SK-N-MC (cell line): ENCODE results near the gene ASTN2.

Source experiments
- DNase-seq: peaks from one replicate; pipeline ENCODE4 v3.0.0-alpha.2; 2011; ENCODE audit warnings: low read depth, low spot score
- H3K27ac ChIP-seq: fragments of 200-600 bp; sonication (generic); 2 replicates; pipeline ENCODE4 v1.5.1; 2016; ENCODE audit warnings: mixed run types
- H3K36me3 ChIP-seq: fragments of 200-600 bp; sonication (generic); 2 replicates; pipeline ENCODE4 v1.6.1; 2017; ENCODE audit warnings: antibody characterized with exemption, low read length, mixed read lengths; ENCODE audit not compliant: insufficient read depth
- H3K4me3 ChIP-seq: fragments of 200-600 bp; sonication (generic); 2 replicates; pipeline ENCODE4 v1.5.1; 2016
- H3K9ac ChIP-seq: fragments of 200-600 bp; sonication (generic); 2 replicates; pipeline ENCODE4 v1.8.0; 2017; ENCODE audit warnings: mixed run types, mixed read lengths; ENCODE audit not compliant: insufficient read length
- H3K9me3 ChIP-seq: fragments of 200-600 bp; sonication (generic); 2 replicates; pipeline ENCODE4 v1.6.1; 2017; ENCODE audit warnings: low read depth, mild to moderate bottlenecking, antibody characterized with exemption, low read length, moderate library complexity, mixed read lengths
- EZH2 ChIP-seq: fragments of 200-600 bp; sonication (generic); IDR thresholded peaks from one replicate; pipeline ENCODE4 v1.6.1; 2017; ENCODE audit warnings: antibody characterized with exemption
- FOXP2 ChIP-seq: optimal IDR thresholded peaks from 2 replicates; pipeline ENCODE3; 2011; ENCODE audit warnings: mild to moderate bottlenecking, moderate library complexity; ENCODE audit not compliant: insufficient read depth; ENCODE audit errors: extremely low read length, control extremely low read depth
- POLR2AphosphoS5 ChIP-seq: IDR thresholded peaks from 2 replicates; pipeline ENCODE4 v1.6.1; 2012; ENCODE audit warnings: mild to moderate bottlenecking, low read depth, low read length, borderline replicate concordance

The ASTN2 gene

DNA sequence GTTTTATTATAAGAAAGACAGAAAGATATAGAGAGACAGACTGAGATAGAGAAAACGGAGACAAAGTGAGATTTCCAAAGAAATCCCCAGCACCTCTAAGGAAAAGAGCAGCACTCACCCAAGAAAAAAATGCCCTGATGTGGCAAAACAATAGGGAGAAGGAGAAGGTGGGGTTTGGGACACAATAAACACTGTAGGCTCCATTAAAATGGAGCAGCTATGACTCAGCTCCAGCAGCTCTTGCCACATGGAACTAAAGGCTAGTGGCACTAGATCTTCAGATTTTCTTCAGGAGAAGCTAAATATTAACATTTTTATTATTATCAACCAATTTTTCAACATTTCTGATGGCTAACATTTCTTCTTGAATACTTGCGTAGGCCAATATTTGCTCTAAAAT, 406.0 kb downstream of the ASTN2 start:
- no peaks in the 10 kb centered on the region for H3K36me3 ChIP-seq
- no peaks in the 10 kb centered on the region for H3K9me3 ChIP-seq
- H3K4me3 ChIP-seq: no peak overlapping the region
- no peak overlapping the region for H3K9ac ChIP-seq
- TF ChIP-seq POLR2AphosphoS5 (no peak), FOXP2 (no peak), EZH2 (no peak)
- H3K27ac ChIP-seq: no peak overlapping the region
- DNase-seq: no peak

DNA sequence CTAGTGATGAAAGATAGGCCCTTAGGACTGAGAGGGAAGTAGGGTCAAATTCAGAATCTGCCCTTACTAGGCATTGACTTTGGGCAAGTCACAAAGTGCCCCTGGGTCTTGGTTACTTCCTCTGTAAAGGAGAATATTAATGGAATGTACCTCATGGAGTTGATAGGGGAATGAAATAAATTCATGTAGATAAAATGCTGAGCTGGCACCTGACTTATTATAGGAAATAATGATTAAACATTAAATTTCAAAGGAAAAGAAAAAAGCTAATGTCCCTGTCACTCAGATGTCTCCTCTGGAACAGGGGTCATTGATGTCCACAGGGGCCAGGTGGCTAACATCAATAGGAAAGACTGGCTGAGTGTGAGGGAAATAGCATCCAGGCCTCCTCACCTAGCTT, 406.4 kb downstream of the ASTN2 start:
- Histone ChIP-seq H3K9ac (no peak overlapping the region), H3K36me3 (no peaks in the 10 kb centered on the region), H3K9me3 (no peaks in the 10 kb centered on the region), H3K27ac (no peak overlapping the region), H3K4me3 (no peak overlapping the region)
- no peak for DNase-seq
- TF ChIP-seq EZH2: no peak
- TF ChIP-seq FOXP2: no peak
- TF ChIP-seq POLR2AphosphoS5: no peak

DNA sequence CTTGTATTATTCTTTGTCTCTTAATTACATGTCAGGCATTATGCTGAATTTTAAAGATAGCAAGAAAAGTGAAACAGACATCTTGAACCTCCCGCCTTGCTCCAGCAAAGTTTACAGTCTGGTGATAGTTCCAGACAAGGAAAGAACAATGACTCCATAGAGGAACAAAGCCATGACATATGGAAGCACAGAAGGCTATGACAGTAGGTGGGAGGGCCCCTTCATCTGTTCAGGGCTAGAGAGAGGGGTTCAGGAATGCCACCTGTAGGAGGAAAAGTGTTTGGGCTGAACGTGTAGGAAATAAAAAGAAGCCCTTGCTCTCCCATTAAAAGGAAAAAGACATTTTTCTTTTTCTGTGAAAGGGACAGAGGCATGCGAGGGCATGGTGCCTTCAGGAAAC, 412.2 kb downstream of the ASTN2 start:
- TF ChIP-seq EZH2: no peak
- no peak for TF ChIP-seq POLR2AphosphoS5
- no peak for TF ChIP-seq FOXP2
- H3K4me3 ChIP-seq: no peak overlapping the region
- no peak for DNase-seq
- H3K27ac ChIP-seq: no peak overlapping the region
- no peak overlapping the region for H3K9ac ChIP-seq
- no peaks in the 10 kb centered on the region for H3K9me3 ChIP-seq
- H3K36me3 ChIP-seq: no peaks in the 10 kb centered on the region

DNA sequence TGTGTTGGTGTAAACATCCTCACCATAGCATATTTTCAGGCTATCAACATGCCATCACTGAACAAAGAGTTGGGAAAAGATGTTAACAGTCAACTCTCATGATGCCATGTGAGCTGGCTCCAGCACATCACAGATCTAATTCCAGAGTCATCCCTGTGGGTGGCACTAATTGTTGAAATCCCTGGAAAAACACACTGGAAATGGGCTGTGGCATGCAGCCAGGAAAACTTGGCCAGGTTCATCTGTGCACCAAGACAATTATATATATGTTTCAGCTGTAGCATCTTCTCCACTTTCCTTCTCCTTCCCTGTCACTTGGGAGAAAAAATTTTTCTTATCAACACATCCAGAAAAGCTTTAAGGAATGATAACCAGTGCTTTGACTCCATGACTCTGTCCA, 414.0 kb downstream of the ASTN2 start:
- no peak for DNase-seq
- no peak overlapping the region for H3K27ac ChIP-seq
- TF ChIP-seq EZH2: no peak
- TF ChIP-seq POLR2AphosphoS5: no peak
- no peak for TF ChIP-seq FOXP2

DNA sequence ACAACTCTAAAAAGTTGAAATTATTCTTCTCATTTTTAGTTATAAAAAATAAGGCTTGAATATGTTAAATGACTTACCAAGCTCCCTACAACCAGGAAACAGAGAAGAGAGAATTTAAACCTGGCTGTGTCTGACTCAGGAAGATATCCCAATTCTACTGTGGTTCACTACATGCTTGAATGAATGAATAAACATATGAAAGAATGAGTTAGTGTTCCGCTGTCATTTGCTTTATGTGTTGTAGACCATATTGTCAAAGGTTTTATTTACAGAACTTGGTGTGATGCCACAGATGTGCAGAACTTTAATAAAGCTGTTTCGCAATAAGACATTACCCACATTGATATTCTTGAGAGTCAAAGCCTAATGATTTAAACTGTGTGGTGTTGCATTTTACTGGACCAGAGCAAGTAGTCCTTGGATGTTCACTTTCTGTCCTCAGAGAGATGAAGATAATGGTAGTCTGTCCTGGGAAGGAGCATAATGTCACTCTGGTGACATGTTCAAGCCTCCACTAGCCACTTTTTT, 414.6 kb downstream of the ASTN2 start:
- Histone ChIP-seq H3K36me3 (no peaks in the 10 kb centered on the region), H3K9me3 (no peaks in the 10 kb centered on the region), H3K4me3 (no peak overlapping the region), H3K27ac (no peak overlapping the region), H3K9ac (no peak overlapping the region)
- no peak for TF ChIP-seq POLR2AphosphoS5
- no peak for TF ChIP-seq EZH2
- no peak for TF ChIP-seq FOXP2
- DNase-seq: no peak

More for the DNA sequence above, 414.0 kb downstream of the ASTN2 start:
- Histone ChIP-seq H3K9me3 (no peaks in the 10 kb centered on the region), H3K4me3 (no peak overlapping the region), H3K9ac (no peak overlapping the region), H3K36me3 (no peaks in the 10 kb centered on the region)

DNA sequence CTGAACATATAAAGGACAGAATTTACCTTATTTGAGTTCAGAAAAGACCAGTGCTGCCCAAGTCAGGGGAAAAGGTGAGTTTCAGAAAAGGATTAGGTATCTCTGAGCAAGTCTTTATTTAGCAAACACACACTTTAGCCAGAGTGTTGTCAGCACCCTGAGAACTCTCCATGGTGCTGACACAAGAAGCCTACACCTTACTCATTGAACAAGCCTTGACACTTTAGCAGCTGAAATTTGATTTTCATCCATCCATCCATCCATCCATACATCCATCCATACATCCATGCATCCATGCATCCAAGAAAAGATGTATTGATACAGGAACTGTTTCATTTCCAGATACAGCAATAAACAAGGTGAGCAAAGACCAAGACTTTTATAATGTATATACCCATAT, 416.6 kb downstream of the ASTN2 start:
- Histone ChIP-seq H3K9me3 (no peaks in the 10 kb centered on the region), H3K36me3 (no peaks in the 10 kb centered on the region), H3K4me3 (no peak overlapping the region), H3K9ac (no peak overlapping the region), H3K27ac (no peak overlapping the region)
- DNase-seq: no peak
- TF ChIP-seq FOXP2: no peak
- TF ChIP-seq POLR2AphosphoS5: no peak
- no peak for TF ChIP-seq EZH2

DNA sequence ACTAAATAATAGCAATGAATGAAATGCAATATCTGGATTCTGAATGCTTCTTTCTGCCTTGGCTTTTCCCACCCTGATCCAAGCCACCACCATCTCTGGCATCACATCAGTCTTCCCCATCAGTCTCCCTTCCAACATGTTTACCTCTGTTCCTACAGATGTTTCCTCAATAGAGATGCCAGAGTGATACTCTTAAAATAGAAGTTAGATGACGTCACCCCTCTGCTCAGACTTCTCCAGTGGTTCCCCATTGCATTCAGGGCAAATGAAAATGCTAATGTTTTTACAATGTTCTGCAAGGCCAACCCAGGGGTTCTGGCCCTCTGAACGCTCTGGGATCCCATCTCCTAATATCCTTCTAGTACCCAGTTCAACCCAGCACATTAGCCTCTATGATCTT, 422.0 kb downstream of the ASTN2 start:
- no peaks in the 10 kb centered on the region for H3K9me3 ChIP-seq
- no peak overlapping the region for H3K27ac ChIP-seq
- no peak overlapping the region for H3K4me3 ChIP-seq
- H3K9ac ChIP-seq: no peak overlapping the region
- no peak for TF ChIP-seq POLR2AphosphoS5
- TF ChIP-seq FOXP2: no peak
- no peaks in the 10 kb centered on the region for H3K36me3 ChIP-seq
- no peak for DNase-seq

DNA sequence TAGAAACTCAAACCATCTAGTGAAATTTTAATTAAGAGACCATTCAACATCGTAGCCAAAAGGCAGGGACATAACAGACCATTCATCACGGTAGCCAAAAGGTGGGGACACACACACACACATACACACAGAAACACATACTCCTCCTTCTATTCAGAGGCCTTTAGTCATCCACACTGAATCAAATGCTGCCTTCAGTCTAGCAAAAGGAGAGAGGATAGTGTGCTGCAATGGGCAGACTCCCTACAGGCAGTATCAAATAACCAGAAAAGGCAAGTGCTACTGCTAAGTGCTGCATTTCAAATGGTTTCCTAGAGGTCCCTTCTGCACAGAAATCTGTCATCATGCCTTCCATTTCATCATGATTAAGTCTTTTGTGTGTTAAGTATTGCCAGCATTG, 423.8 kb downstream of the ASTN2 start:
- H3K27ac ChIP-seq: no peak overlapping the region
- TF ChIP-seq EZH2: no peak
- TF ChIP-seq FOXP2: no peak
- TF ChIP-seq POLR2AphosphoS5: no peak
- no peak for DNase-seq
- no peaks in the 10 kb centered on the region for H3K9me3 ChIP-seq
- no peak overlapping the region for H3K4me3 ChIP-seq
- H3K36me3 ChIP-seq: no peaks in the 10 kb centered on the region
- H3K9ac ChIP-seq: no peak overlapping the region

DNA sequence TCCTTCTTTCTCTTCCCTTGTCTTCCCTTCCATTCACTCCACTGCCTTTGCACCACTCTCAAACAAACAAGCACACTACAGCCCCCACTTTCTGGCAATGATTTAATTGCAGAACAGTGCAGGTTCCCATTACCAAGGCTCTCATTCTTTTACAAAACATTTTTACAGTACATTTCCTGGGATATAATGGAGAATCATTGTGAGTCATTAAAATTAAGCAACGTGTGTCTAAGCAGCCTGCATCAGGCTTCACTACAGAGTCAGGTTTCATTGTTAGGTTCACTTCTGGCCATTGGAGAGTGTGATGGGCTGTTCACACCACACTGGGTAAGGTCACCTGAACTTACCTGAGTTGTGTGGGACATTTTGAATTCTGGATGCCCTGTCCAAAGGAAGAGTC, 424.3 kb downstream of the ASTN2 start:
- TF ChIP-seq POLR2AphosphoS5 (no peak), EZH2 (no peak), FOXP2 (no peak)
- no peaks in the 10 kb centered on the region for H3K9me3 ChIP-seq
- no peak for DNase-seq
- H3K27ac ChIP-seq: no peak overlapping the region
- H3K4me3 ChIP-seq: no peak overlapping the region
- H3K9ac ChIP-seq: no peak overlapping the region
- H3K36me3 ChIP-seq: no peaks in the 10 kb centered on the region
